Smooth muscle cell of the brain vasculature (primary cell): Measurements from ENCODE around the gene C9orf153.

Experiments used
- DNase-seq: peaks from one replicate; pipeline ENCODE4 v3.0.0-alpha.2; 2012; ENCODE audit warnings: low read depth, low spot score

C9orf153 gene

GRCh38 chr9:86263876-86264275, 4.4 kb upstream of the C9orf153 start:
- DNase-seq: no peak

GRCh38 chr9:86262492-86262891, 3.0 kb upstream of the C9orf153 start:
- DNase-seq: no peak

DNA sequence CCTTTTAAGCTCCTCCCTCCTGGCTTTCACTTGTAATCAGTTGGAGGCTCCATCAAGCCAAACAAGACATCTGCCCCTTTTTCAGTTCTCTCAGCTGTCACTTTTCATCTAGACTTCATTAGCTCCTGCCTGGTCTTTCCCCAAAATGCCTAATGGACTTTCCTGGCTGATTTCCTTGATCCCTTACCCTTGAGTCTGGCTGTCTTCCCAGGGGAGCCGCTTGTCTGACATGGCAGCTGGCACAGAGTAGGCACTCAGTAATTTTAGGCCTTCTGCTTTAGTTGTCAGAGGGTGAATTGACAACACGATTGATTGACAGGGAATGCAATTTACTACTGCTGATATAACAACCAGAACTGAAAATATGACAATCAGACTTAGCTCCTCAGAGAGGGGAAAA, 2.1 kb downstream of the C9orf153 start:
- DNase-seq: no peak

DNA sequence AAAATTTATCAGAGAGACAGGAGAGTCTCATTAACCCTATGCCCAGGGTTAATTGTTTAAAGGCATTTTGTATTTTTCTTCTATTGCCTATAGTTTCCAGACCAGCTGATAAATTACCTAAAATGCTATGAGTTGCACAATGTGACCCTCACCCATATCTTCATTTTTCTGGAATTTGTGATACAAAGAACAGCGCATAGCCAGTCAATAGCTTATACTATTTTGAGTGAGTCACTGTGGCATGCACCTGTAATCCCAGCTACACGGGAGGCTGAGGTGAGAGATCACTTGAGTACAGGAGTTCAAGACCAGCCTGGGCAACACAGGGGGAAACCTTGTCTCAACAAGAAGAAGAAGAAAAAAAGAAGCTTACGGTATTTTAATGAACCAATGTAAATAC, 2.8 kb downstream of the C9orf153 start:
- no peak for DNase-seq

- no peak for DNase-seq
Observed at GRCh38 chr9:86253577-86253976, 5.9 kb downstream of the C9orf153 start.

GRCh38 chr9:86252870-86253269, 6.6 kb downstream of the C9orf153 start:
- DNase-seq: no peak

GRCh38 chr9:86250123-86250522, 9.3 kb downstream of the C9orf153 start:
- DNase-seq: no peak

GRCh38 chr9:86248746-86249145, 10.7 kb downstream of the C9orf153 start:
- DNase-seq: no peak

GRCh38 chr9:86246752-86247161, 12.7 kb downstream of the C9orf153 start:
- peak; percentile 21 for DNase-seq

GRCh38 chr9:86242071-86242470, 17.4 kb downstream of the C9orf153 start:
- DNase-seq: no peak

- DNase-seq: no peak
Observed at GRCh38 chr9:86241216-86241615, 18.2 kb downstream of the C9orf153 start.

GRCh38 chr9:86238861-86239770, 20.3 kb downstream of the C9orf153 start:
- no peak for DNase-seq

GRCh38 chr9:86230858-86231257, 28.6 kb downstream of the C9orf153 start:
- DNase-seq: no peak

DNA sequence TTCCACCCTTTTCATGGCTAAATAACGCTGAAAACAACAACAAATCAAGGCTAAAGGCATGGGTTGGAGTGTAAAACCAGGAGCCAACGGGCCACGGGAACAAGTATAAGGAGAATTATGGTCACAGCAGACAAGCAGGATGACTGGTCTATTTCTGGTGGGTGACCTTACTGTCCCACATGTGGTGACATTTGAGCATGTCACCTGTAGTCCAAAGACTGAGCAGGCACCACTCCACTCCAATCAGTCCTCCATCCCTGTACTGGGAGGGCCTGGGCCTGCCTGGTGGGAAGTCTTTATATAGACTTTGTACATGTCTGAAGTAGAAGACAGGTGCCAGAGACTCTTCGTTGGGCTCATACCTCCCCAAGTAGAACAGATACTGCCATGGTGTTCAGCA, 36.8 kb downstream of the C9orf153 start:
- DNase-seq: no peak

- DNase-seq: no peak
Observed at GRCh38 chr9:86219606-86220005, 39.9 kb downstream of the C9orf153 start.

DNA sequence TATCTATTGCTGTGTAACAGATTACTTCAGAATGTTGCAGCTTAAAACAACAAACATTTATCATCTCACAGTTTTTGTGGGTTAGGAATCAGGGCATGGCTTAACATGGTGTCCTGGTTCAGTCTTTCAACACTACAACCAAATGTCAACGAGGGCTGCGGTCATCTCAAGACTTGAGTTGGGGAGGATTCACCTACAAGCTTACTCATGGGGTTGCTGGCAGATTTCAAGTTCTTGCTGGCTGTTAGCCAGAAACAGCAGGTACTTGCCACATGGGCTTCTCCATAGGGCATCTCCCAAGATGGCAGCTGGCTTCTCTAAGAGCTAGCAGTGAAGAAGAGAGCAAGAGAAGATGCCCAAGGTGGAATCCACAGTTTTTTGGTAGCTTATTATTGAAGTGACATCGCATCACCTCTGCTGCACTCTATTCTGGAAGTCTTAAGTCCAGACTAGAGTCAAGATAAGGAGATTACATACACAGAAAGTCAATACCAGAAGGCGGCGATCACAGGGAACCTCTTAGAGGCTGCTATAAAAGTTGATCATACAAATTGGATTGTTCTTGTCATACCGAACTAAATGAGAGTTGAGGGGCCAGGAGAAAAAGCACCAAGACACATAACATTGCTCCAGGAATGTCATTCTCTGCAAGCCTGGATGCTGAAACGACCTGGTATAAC, 42.2 kb downstream of the C9orf153 start:
- DNase-seq: no peak

GRCh38 chr9:86207193-86207592, 52.3 kb downstream of the C9orf153 start:
- no peak for DNase-seq

GRCh38 chr9:86202338-86202882, 57.0 kb downstream of the C9orf153 start:
- DNase-seq: no peak

DNA sequence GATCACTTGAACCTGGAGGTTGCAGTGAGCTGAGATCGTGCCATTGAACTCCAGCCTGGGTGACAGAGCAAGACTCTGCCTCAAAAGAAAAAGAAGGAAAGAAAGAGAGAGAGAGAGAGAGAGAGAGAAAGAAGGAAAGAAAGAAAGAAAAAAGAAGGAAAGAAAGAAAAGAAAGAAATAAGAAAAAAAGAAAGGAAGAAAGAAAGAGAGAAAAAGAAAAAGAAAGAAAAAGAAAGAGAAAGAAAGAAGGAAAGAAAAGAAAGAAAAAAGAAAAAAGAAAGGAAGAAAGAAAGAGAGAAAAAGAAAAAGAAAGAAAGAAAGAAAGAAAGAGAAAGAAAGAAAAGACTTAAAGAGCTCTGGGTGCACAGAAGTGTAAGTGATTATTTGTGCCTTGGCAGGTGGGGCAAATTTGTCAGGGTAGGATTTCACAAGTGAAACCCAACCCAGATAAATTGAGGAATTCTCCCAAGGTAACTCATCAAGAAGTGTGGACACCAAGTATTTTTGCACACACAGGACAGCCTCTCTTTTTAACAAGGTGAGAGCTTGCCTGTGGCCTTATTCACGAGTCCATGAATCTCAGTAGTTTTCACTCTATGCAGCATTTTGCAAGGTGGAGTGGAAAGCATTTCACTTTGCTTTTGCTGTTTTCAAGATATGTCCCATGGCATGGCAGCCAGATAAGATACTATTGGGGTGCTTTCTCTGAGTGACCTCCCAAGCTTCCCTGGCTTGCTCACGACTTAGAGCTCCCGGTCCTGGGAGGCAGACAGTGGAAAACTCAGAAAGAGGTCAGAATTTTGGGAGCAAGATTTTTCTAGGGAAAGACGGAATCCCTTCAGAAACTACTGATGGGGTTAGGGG, 57.8 kb downstream of the C9orf153 start:
- no peak for DNase-seq

- no peak for DNase-seq
Observed at GRCh38 chr9:86200599-86201162, 58.8 kb downstream of the C9orf153 start.

DNA sequence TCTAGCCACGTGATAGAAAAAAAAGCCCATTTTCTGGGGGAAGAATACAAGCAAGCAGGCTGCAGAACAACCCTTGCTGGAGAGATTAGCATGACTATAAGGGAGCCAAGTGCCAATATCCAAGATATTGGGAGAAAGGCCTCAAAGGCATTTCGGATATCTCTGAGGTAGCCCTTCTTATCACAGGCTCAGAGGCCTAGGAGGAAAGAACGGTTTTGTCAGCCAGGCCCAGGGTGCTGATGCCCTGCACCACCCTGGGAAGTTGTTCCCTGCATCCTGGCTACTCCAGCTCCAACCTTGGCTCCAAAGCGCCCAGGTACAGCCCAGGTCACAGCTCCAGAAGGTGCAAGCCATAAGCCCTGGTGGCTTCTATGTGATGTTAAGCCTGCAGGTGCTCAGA, 66.4 kb downstream of the C9orf153 start:
- DNase-seq: no peak
